Hindlimb muscle (tissue), 1 donor: ENCODE results near the gene PDGFA. TPM values are rescaled to one million over a fixed set of nuclear protein-coding genes. Genes with fewer than 3 reads are reported as not detected.
"Not testable (repeated sequence)": the region's sequence is repeated elsewhere in the genome, so short reads cannot be mapped to it uniquely, and the experiment has no call there.

Source experiments
- DNase-seq: peaks from one replicate; pipeline ENCODE4 v3.0.0-alpha.2; 2013
- polyA plus RNA-seq: library from polyadenylated mRNA; unstranded; fragments of 120-200 nt; gene quantifications from one replicate; pipeline ENCODE4 v1.2.1, GENCODE V29; 2013; ENCODE audit not compliant: insufficient read length

Gene PDGFA
- polyA plus RNA-seq, 1 donor = 33.2 TPM

DNA sequence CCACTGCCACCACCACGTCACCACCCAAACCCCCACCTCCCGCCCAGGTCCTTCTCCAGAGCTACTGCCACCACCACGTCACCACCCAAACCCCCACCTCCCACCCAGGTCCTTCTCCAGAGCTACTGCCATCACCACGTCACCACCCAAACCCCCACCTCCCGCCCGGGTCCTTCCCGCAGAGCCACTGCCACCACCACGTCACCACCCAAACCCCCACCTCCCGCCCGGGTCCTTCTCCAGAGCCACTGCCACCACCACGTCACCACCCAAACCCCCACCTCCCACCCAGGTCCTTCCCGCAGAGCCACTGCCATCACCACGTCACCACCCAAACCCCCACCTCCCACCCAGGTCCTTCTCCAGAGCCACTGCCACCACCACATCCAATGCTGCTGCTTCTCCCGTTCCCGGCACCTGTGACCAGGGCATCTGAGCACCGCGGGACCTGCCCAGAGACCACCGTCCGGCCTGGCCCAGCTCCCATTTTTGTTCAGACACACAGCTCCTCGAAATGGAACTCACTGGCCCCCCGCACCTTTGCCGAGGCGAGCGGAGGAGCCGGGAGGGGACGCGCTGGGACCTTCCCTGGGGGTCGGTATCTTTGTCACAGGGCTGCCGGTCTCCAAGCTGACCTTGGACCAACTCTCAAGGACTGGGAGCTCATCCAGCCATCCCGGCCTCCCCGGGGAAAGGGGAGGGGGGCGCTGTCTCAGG lies 32.7 kb upstream of the PDGFA start:
- not testable (repeated sequence) for DNase-seq

GRCh38 chr7:551615-551970 lies 31.9 kb upstream of the PDGFA start:
- DNase-seq = not testable (repeated sequence)

DNA sequence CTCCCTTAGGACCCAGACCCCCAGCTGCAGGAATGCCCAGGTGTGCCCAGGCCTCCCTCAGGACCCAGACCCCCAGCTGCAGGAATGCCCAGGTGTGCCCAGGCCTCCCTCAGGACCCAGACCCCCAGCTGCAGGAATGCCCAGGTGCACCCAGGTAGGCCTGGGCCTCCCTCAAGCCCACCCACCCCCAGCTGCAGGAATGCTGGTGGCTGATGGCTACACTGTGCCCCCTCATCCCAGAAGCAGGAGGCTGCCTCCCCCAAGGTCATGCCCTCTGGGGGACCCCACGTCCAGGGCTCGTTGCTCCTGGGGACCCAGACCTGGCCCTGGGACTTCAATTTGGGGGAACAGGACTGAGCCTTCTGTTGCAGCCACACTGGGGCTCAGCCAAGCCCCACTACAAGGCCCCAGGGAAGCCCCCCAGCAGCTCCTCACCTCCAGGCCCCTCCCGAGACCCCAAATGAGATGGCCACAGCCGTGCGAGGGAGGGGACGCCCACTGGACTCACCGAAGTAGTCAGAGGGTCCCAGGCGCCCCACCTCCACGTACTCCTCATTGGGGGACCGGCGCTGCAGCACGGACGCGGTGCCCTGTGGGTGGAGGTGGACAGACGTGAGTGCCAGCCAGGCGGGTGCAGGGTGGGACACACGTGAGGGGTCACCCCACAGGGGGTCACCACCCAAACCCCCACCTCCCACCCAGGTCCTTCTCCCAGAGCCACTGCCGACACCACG lies 31.4 kb upstream of the PDGFA start:
- no peak for DNase-seq

DNA sequence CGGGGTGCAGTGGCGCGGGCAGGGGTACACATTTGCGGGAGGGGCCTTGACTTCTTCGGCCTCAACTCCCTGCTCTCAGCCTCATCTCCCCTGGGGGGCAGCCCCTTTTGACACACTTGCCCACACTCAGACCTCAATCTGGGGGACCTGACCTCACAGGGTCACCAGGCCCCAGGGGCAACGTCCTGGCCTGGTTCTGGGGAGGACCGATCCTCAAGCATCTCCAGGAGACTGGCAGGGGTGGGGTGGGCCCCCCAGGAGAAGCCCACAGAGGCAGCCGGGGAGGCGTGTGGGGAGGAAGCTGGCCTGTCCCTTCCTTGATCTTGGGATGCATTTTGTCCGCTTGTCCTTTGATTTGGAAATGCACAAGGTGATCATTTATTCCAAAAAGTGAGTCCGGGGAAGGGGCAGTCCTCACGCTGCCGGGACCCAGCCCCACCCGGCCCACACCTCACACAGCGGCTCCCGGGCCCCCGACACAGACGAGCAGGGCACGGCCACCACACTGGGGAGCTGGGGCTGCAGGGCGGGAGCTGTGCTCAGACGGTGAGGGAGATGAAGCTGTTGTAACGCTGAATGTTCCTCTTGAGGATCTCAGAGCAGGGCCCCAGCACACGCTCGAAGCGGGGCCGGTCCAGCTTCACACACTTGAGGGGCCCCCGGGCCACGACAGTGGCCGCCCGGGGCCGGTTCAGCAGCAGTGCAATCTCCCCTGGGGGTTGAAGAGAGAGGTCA lies 30.4 kb upstream of the PDGFA start:
- DNase-seq = no peak

GRCh38 chr7:549066-549890 lies 29.6 kb upstream of the PDGFA start:
- DNase-seq = no peak

GRCh38 chr7:548401-548800 lies 28.8 kb upstream of the PDGFA start:
- DNase-seq = no peak

GRCh38 chr7:545470-545869 lies 25.8 kb upstream of the PDGFA start:
- DNase-seq = no peak

DNA sequence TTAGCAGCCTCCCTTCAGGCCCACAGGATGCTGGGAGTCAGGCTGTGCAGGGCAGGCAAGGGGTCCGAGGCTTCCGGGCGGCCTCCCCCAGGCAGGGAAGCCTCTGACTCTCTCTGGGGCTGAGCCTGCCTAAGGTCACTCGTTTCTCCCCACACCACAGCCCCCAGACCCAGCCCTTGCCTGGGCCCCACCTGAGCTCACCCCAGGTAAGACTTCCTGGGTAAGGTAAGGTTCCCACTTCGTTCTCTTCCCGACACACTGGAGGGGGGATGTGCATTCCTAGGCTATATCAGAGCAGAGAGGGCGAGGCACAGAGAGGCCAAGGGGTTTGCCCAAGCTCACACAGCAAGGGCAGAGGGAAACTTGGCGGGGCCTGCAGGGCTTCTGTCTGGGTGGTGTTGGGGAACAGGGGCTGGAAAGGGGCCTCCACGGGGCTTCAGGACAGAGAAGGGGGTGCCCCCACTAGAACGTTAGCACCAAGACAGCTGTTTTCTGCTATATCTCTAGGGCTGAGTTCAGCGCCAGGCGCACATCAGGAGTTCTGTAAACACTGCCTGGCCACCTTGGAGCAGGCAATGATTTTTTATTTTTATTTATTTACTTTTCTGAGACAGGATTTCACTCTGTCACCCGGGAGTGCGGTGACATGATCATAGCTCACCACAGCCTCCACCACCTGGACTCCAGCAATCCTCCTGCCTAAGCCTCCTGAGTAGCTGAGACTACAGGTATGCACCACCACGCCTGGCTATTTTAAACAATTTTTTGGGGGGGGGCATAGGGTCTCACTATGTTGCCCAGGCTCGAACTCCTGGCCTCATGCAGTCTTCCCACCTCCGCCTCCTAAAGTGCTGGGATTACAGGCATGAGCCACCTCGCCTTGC lies 24.9 kb upstream of the PDGFA start:
- no peak for DNase-seq

GRCh38 chr7:543501-544337 lies 24.1 kb upstream of the PDGFA start:
- DNase-seq = no peak

GRCh38 chr7:542713-543500 lies 23.3 kb upstream of the PDGFA start:
- DNase-seq = no peak

DNA sequence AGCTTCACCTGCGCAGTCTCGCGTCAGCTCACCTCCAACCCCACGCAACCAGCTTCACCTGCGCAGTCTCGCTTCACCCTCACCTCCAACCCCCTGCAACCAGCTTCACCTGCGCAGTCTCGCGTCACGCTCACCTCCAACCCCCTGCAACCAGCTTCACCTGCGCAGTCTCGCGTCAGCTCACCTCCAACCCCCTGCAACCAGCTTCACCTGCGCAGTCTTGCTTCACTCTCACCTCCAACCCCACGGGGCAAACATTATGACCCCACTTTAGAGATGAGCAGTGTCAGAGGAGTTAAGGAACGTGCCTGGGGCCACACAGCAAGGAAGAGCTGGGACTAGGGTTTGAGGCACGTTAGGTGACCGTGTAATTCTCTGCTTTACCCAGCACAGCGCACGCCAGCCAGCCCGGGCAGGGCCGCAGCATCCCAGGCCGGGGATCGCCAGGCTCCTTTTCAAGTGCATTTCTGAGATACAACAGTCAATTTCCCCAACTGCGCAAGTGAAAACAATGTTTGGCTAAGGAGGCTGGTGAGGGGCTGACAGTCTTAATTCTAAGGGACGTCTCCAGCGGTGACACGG lies 22.6 kb upstream of the PDGFA start:
- DNase-seq = no peak

GRCh38 chr7:541661-542060 lies 22.0 kb upstream of the PDGFA start:
- no peak for DNase-seq

DNA sequence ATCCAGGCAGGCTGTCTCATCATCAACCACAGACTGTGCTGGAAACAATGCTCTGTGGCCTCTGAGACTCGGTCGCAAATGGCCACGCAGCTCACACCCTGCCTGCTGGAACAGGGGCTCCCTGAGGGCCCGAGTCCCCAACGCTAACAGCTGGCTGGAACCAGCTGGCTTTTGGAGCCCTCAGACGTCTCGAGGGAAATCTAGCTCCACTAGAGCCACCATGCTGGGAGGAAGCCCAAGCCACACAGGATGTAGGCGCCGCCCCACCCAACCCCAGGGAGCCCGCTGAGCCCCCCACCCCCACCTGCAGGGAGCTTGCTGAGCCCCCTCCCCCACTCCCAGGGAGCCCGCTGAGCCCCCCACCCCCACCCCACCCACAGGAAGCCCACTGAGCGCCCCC lies 21.4 kb upstream of the PDGFA start:
- no peak for DNase-seq

GRCh38 chr7:540579-540978 lies 20.9 kb upstream of the PDGFA start:
- no peak for DNase-seq

- DNase-seq = no peak
Observed at GRCh38 chr7:539731-540411, 20.2 kb upstream of the PDGFA start.

DNA sequence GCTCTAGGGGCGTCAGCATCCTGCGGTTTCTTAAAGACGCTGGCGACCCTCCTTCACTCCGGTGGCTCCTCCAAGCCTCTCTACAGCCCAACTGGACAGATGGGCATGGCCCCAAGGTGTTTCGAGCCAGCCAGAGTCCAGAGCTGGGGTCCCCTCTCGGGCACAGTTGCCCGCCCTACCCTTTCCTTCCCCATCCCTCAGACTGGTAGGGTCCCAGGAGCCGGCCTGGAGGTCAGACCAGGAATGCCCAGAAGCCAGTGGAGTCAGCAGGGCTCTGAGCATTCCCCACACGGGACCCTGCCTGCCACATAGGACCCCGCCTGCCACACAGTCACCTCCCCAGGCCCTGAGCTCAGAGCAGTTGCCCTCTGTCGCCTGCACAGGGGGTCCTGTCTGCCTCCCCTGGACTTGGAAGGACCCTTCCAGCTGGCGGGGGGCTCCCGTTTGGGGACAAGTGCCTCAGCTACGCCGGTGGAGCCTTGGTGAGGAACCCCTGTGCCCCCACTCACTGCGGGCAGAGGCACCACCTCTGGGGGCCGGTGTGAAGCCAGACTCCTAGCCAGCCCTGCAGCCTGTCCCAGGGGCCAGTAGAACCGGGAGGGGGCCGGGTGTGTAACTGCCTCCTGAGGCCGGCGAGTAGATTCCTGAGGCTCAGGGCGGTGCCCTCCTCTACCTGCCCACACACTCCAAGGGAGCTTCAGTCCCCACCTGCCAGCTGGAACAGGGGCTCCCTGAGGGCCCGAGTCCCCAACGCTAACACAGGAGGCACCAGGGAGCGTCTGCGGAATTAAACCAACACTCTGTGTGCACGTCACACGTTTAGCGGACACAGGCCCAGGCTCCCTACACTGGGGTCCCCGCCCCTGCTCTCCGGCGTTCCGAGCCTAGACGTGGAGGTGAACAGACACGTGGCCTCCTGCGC lies 19.4 kb upstream of the PDGFA start:
- no peak for DNase-seq

DNA sequence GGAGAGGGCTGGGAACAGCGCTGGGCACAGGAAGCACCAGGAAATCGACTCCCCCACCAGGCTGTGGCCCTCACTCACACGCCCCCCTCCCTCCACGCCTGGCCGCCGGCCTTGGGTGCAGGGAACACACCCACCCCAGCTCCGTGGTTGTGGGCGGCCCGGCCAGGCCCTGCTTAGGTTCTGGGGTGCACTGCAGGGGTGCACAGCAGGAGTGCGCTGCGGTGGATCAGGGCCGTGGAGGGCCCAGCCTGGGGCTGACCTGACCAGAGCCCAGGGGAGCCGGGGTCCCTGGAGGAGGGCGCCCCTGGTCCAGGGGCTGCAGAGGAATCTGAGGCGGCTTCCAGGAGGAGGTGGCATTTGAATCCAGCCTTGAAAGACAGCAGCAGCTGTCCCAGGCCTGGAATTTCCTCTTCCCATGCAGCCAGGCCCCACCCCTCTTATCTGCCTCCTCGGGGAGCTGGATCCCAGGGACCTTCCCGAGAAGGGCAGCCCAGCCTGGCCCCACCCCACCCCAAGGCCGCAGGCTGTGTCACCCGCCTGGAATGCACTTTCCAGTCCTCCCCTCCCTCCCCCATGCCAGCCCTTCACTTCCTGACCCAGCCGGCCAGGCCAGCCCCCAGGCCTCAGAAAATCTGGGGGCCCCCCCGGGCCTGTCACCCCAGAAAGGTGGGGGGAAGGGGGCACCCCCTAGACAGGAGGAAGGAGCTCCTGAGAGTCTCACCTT lies 18.4 kb upstream of the PDGFA start:
- no peak for DNase-seq
